Ecto neural progenitor cell (in vitro differentiated cells): Measurements from ENCODE around the gene TNFSF11.
"Not testable (repeated sequence)": the region's sequence is repeated elsewhere in the genome, so short reads cannot be mapped to it uniquely, and the experiment has no call there.

Experiments
- DNase-seq: peaks from one replicate; pipeline ENCODE4 v3.0.0-alpha.2; 2018; ENCODE audit warnings: low spot score

The TNFSF11 gene

DNA sequence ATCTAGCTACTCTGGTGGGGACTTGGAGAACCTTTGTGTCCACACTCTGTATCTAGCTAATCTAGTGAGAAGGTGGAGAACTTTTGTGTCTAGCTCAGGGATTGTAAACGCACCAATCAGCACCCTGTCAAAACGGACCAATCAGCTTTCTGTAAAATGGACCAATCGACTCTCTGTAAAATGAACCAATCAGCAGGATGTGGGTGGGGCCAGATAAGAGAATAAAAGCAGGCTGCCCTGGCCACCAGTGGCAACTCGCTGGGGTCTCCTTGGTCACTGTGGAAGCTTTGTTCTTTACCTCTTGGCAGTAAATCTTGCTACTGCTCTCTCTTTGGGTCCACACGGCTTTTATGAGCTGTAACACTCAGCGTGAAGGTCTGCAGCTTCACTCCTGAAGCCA is 13.6 kb upstream of the TNFSF11 start:
- DNase-seq = not testable (repeated sequence)

DNA sequence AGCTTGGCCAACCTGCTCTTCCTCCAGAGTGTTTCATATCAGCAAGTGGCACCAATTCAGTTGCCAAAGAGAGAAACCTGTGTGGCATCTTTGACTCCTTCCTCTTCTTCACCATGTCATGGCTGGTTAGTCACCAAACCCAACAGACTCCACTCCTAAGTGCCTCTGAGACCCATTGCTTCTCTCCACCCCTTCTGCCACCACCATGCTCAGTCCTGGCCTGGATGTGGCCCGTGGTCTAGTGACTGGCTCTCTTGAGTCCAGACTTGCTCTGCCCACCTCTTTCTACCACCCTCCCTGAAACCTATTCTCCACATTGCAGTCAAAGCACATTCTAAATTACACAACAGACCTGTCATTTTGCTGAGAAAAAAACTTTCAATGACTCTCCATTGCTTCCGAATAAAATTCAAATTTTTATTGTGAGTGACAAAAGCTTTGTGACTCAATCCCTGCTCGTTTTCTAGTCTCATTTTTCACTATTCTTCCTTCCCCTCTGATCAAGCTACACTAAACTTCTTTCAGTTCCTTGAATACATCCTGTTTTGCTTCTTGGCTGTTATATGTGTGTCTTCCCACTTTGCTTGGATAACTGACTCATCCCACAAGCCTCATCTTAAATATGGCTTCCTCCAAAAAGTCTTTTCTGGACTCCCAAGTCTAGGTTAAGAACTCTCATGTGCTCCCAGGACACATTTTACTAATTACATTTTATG is 12.0 kb upstream of the TNFSF11 start:
- DNase-seq = no peak

DNA sequence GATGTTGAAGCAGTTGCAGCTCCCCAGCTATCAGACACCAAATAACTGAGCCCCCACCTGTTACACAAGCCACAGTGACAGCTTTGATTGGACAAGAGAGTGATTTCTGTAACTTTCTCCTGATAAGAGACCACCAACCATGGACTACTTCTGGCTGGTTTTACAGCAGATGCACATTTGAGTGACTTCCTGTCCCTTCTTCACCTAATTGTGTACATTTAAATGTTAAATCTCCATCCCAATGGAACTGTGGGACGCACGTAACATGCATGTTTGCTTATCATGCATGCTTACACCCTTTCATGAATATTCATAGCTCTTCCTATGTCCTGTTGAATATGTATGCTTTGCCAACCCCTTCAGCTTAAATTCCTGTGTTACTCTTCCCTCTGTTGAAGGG is 6.0 kb upstream of the TNFSF11 start:
- no peak for DNase-seq

DNA sequence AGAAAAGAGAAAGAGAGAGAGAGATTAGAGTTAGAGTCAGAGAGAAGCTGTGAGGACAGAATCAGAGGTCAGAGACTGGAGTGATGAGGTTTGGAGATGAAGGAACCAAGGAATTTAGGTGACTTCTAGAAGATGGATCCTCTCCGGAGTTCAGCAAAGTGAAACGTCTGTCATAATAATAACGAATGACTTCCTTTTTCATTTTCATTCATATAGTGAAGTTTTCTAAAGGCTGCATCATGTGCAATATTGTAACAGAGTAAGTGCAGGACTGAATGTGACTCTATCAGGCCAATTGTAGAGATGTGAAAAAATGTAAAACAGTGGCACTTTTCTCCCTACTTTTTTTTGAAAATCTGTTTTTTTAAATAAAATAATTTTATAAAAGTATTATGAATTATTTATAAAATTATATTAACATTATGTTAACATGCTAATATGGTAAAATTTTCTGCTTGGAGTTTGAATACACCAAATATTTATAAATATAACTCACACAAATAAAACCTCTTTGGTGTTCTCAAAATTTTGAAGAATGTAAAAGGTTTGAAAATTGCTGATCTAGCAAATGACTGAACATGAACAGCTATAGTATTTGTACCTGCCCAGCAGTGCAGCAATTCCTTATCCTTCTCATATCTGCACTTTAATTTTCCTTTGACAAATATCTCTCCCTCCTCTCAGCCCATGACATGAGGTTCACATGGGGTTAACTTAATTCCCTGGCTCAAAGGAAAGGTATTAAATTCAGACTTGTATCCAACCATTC is 4.2 kb upstream of the TNFSF11 start:
- no peak for DNase-seq

DNA sequence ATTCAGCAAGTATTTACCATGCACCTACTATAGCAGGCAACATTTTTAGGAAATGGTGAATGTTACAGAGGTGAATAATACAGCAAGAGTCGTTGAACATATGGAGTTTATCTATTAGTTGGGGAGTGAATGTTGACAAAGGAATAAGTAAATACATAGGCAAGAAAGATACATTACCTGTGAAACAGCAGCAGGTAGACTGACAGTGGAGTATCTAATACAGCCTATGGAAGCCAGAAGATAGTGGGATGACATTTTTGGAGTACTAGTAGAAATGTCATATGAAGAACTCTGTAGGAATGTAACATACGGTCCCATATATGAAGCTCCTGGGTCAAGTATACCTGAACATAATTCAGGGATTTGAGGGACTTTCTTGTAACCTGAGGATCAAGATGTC is 2.1 kb upstream of the TNFSF11 start:
- no peak for DNase-seq

DNA sequence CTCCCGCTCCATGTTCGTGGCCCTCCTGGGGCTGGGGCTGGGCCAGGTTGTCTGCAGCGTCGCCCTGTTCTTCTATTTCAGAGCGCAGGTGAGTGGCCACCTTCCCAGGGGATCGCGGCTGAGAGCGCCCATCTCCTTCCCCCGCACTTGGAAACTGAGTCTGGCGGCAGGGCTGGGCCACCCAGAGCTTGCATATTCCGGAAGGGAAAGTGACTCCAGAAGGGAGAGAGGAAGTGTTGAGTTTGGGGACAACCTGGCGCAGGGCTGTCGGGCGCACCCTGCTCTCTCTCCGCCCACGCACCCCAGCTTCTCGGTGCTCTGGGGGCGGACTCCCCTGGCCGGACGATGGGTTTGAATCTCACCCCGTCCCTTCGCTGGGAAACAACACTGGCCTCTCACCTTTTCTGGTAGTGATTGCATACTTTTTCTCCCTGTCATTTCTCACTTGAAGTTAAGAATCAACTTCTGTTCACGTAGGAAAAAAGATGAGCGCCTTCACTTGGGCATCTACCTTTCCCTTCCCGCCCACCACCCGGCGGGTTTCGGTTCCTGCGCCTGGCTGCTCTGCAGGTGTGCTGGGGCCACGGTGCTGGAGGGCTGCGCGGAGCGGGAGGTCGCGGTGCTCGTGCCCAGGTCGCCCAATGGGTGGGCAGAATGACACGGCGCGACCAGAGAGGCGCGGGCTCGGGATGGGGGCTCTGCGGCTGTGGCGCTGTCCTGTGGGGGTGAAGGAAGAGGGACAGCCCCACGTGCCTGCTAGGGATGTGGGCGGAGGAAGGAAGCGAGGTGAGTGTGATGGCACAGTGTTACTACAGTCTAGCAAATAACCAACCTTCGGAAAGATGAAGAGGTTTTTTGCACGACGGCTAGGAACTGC is 721 bp downstream of the TNFSF11 start:
- DNase-seq = peak; percentile 49

DNA sequence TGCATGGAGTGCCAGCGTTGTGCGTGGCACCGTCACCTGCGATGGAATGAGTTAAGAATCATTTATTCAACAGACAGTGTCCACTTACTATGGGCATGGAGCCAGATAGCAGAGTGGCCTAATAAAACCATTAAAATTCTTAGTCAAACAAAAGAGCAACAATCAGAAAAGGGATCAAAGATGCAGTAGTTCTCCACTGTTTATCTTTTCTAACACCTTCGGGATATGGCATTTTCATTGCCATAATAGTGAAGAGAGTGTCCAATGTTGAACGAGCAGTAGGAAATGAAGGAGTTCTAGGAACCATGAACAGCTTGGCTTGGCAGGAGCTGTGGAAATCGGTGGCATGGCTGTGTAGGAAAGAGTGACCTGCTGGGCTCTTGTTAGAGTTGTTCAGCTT is 2.0 kb downstream of the TNFSF11 start:
- no peak for DNase-seq

DNA sequence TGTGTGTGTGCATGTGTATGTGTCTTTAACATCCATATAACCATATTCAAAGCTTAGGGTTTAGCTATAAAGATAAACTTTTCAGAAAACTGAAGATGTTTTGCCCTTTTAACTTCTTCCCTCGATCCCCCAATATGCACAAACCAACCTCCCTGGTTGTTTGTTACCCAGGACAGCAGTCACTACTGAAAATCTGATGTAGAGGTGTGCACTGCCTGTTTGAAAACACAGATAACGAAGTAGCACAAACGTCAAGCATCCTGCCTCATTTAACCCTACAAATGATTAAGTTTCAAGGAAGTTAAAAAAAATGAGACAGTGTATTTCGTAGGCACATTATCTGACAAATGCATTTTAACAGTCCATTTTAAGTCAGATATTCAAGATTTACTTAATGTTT is 3.6 kb downstream of the TNFSF11 start:
- no peak for DNase-seq

DNA sequence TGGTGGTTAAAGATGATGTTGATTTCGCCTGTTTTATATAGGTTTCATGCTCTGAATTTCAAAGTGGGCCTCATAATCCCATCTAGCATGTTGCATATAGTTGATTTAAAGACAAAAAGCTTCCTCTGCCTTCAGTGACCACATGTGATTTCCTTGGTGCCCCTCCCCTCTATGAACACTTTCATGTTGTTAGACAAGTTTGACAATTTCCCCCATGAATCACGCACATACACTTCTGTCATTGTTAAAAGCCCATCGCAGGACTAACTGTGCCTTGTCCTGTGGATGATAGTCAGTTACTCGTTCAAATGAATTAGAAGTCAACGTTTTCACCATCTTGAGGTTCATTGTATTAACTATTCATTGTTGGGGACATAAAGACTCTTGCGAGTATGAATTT is 6.7 kb downstream of the TNFSF11 start:
- DNase-seq = no peak

DNA sequence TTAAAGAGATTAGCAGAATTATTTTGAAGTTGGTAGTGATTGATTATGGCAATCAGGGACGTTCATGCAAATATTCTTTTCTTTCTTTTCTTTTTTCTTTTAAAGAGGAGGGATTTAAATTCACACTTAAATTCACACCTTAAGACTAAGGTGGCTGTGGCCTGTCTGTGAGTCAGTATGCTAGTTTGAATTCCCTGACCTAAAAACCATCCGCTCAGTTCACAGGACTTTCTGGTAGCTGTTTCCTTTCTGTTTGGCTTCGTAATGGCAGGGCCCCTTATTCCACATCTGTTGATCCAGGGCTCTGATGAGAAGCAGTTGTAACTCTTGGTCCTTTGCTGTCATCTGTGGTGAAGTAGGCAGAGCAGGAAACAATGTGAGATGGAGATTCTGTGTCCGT is 7.5 kb downstream of the TNFSF11 start:
- no peak for DNase-seq

DNA sequence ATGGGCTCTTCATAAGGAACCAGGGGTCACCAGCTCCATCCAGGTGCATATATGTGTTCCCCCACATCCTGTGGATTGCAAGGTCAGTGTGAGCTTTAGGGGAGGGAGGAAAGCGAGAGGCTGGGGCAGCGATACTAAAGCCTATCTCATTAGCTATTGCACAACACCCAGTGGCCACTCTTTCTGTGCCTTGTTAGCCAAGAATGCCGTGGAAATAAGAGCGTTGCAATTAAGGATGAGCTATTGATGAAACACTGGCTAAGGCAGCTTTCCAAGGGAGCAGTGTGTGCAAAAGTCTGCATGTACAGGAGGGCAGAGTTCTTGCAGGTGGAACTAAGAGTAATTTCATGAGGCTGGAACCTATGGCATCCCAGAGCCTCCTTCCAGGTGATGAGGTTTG is 17.6 kb downstream of the TNFSF11 start:
- DNase-seq = no peak

DNA sequence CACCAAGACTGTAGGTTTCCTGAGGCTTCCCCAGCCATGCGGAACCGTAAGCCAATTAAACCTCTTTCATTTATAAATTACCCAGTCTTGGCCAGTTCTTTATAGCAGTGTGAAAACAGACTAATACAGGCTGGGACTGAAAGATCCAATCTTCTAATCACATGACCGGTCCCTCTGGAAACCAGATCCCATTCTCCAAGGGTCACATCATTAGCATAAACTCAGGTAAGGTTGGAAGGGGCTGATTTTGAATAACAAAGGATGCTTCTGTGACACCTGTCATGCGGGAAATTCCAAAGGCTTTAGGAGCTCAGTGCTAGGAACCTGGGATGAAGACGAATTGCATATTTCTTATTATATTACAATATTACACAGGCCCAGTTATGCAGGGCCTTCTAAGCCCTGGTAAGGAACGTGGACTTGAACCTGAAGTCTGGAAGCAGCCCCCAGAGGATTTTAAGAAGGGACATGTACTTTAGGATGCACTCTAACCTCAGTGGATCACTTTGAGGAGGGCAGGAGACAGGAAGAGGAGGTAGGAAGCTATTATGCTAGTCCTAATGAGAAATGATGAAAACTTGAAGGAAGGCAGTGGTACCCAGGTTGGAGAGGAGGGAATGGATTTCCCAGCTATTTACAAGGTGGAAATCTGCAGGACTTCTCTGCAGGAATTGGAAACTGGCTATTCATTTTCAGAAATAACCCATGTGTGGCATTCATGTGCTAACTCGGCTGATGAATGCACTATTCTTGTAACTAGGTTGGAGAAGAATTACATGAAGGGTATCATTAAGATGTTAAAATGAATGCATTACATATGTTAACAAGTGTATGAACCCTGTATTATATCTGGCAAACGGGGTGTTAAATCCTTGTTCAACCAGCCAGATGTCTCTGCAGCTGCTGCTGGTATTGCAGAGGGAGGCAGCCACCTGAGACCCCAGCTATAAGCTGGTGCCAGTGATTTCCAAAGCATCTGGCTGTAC is 19.3 kb downstream of the TNFSF11 start:
- DNase-seq = no peak

DNA sequence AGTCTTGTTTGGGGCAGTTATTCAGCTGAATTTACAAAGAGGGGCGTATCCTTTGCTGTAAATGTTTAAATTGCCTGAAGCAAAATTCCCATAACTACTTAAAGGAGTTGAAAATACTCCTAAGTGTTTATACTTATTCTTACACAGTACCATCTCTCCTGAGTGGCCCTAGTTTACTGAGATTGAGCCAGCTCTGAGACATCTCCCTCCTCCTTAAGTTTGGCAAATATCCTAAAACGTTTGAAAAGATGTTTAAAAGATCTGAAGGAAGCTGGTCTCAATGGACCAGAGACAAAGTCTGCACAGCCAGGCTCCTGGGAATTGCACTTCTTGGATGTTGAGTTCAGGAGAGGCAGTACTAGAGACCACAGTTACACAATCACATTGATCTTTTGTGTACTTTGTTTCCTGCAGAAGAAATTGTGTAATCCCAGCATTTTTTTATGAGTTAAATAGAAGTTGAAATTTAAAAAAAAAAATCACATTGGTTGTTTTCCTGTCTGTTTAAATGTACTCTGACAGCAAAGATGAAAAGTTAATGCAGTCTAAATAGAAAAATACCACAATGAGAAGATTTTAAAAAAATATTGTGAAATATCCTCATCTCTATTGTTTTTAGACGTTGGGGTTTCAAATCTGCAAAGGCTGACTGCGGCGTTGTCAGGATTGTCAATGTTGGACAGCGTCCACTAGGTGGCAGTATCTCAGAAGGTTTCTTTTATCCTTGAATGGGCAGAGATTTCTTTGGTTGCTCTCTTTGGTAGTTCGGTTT is 20.7 kb downstream of the TNFSF11 start:
- no peak for DNase-seq

DNA sequence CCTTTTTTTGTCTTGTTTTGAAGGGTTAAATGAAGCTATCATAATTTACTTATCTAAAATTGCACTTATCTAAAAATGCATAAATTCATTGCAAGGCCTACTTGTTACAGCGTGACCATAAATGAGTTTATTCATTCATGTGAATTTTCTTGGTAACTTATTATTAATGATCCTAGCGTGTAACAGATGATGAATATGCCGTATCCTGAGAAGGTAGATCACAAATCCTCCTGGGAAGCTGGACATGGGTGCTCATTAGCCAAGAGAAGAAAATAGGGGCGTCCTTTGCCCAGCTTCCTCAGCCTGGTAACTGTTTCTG is 21.3 kb downstream of the TNFSF11 start:
- no peak for DNase-seq

DNA sequence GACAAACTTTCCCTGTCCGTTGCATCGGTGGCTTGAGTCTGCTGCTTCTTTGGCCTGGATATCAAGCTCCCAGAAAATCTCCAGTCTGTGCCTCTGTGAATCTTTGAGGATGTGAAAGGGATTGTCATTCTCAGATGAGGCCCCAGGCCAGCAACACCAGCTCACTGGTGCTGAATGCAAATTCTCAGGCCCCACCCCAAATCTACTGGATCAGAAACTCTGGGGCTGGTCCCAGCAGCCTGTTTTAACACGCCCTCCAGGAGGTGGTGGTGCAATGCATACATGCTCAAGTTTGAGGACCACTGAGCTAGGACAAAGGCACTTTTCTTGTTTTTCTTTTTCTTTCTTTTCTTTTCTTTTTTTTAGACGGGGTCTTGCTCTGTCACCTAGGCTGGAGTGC is 23.6 kb downstream of the TNFSF11 start:
- no peak for DNase-seq

DNA sequence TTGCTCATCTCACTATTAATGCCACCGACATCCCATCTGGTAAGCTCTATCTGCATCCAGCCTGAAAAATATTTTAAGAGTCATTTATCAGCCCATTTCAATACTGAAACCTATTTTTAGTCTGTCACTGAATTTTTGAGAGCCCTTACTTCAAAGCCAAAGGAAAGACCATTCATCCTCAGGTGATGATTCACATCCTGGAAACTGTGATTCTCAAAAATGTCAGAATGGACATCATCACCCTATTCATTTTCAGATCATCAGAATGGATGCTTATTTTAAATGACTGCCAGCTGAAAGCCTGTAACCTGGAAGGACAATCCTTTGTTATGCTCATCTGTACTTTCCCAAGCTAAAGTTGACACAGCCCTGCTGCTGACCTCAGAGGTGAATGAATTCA is 27.0 kb downstream of the TNFSF11 start:
- no peak for DNase-seq

DNA sequence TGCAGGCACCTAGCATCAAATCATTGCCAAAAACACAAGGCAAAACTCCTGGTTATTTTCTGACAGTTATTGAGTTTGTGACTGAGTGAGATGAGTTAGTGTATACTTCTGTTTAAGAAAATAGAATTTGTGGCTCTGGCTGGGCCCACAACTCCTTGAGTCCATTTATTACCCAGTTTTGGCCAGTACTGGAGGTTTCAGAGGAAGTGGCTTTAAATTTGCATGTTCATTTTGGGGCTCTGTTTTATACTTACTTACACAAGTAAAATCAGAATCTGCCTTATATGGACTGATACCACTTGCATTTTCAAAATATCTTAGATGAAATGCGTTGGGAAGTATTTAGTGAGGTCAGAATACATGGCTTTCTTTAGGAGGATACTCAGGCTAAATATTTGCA is 29.0 kb downstream of the TNFSF11 start:
- DNase-seq = no peak

DNA sequence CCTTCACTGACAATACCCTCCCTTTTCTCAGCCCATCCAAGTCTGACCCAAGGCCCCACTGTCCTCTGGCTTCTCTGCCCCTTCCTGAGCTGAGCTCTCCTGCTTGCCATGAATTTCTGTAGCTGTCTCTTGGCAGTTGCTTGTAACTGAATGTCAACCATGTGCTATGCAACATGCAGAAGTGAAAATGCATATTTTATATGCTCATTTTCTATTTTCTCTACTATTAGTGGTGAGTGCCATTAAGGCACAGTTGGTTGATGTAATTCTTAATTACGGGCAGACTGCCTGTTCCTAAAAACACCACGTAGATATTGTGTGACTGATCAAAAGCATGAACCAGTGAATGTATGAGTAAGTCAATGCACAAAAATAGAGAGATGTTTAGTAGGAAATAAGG is 29.6 kb downstream of the TNFSF11 start:
- DNase-seq = no peak

DNA sequence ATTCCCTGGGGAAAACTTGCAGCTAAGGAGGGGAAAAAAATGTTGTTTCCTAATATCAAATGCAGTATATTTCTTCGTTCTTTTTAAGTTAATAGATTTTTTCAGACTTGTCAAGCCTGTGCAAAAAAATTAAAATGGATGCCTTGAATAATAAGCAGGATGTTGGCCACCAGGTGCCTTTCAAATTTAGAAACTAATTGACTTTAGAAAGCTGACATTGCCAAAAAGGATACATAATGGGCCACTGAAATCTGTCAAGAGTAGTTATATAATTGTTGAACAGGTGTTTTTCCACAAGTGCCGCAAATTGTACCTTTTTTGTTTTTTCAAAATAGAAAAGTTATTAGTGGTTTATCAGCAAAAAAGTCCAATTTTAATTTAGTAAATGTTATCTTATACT is 33.6 kb downstream of the TNFSF11 start:
- DNase-seq = no peak

DNA sequence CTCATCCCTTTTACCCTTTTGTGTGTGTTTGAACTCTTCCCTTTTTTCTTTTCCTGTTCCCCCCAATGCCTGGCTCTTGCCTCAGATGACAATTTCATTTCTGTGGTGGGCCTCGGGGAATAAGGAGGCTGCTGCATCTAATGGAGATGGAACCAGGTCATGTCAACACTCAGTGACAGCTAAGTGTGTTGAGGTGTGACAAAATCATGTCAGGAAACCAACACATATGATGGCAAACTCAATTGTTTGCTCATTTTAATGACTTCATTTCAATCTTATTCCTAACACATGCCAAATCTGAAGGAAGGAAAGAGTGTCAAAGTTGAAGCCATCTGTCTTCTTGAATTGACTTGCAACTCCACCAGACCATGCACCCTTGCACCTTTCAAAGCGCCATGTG is 36.7 kb downstream of the TNFSF11 start:
- no peak for DNase-seq
